Esophagus (tissue), 2 donors: ENCODE measurements around the gene EPHB1. TPM values are rescaled to one million over a fixed set of nuclear protein-coding genes. Genes with fewer than 3 reads are reported as not detected.

Experiments
- H3K27ac ChIP-seq, 2 donors: one replicate each; pipeline ENCODE4 v1.5.1; 2013; ENCODE audit warnings: low read depth in 2 of 2, mild to moderate bottlenecking in 2 of 2, inconsistent platforms in 1 of 2, low read length in 1 of 2, moderate library complexity in 1 of 2
- H3K27me3 ChIP-seq, 2 donors: one replicate each; pipeline ENCODE4 v1.6.1; 2013; ENCODE audit warnings: low read length in 2 of 2, control low read depth in 1 of 2, mild to moderate bottlenecking in 1 of 2; ENCODE audit not compliant: insufficient read depth in 2 of 2, control insufficient read depth in 1 of 2
- H3K36me3 ChIP-seq, 2 donors: one replicate each; pipeline ENCODE4 v1.6.1; 2013; ENCODE audit warnings: low read length in 1 of 2; ENCODE audit not compliant: control insufficient read depth in 2 of 2, insufficient read depth in 2 of 2
- H3K4me1 ChIP-seq, 2 donors: one replicate each; pipeline ENCODE4 v1.6.1; 2013; ENCODE audit warnings: low read length in 1 of 2; ENCODE audit not compliant: control insufficient read depth in 2 of 2, insufficient read depth in 2 of 2
- H3K4me3 ChIP-seq, 2 donors: one replicate each; pipeline ENCODE4 v1.5.1; 2013; ENCODE audit warnings: low read length in 2 of 2, mild to moderate bottlenecking in 2 of 2, low read depth in 1 of 2, moderate library complexity in 1 of 2
- H3K9me3 ChIP-seq, 2 donors: one replicate each; pipeline ENCODE4 v1.6.1; 2013; ENCODE audit warnings: mild to moderate bottlenecking in 2 of 2, low read depth in 1 of 2, low read length in 1 of 2, moderate library complexity in 1 of 2; ENCODE audit not compliant: control insufficient read depth in 2 of 2, insufficient read depth in 1 of 2
- WGBS, 2 donors: extraction: QIAGEN DNeasy Blood & Tissue Kit; methylation state at CpG; one replicate each; pipeline ENCODE4 v1.1.7; 2013; 5-methylcytosine and 5-hydroxymethylcytosine counted together
- polyA plus RNA-seq, 2 donors: library from polyadenylated mRNA; stranded (reverse); fragments of 200-250 nt; gene quantifications; one replicate each; pipeline ENCODE4 v1.2.3, GENCODE V29; 2013
- donor health status: healthy with polysubstance abuse.
- donor health status: Bipolar disorder and iron deficiency.

Gene EPHB1
- polyA plus RNA-seq, 2 donors: 0.04 to 0.38 TPM

- H3K4me3 ChIP-seq: no peak overlapping the region
- no peak overlapping the region for H3K27ac ChIP-seq
- 87 to 88% methylated on average over 2 of the region's 2 CpGs for WGBS, 2 donors
- H3K36me3 ChIP-seq: no peaks in the 10 kb centered on the region
- H3K27me3 ChIP-seq: no peaks in the 10 kb centered on the region
- no peaks in the 10 kb centered on the region for H3K9me3 ChIP-seq
- peaks cover 0 to 2% of the 10 kb centered on the region in 2 donors for H3K4me1 ChIP-seq
These were observed 295.1 kb downstream of the EPHB1 start for GRCh38 chr3:135090020-135090717.

- H3K4me3 ChIP-seq: no peak overlapping the region
- H3K4me1 ChIP-seq: peaks cover 0 to 2% of the 10 kb centered on the region in 2 donors
- H3K27ac ChIP-seq: no peak overlapping the region
- H3K27me3 ChIP-seq: no peaks in the 10 kb centered on the region
- 66 to 69% methylated on average over 5 of the region's 5 CpGs for WGBS, 2 donors
- H3K9me3 ChIP-seq: no peaks in the 10 kb centered on the region
- H3K36me3 ChIP-seq: no peaks in the 10 kb centered on the region
These were observed 296.9 kb downstream of the EPHB1 start for GRCh38 chr3:135091946-135092345.

- peaks cover 0 to 3% of the 10 kb centered on the region in 2 donors for H3K9me3 ChIP-seq
- no peaks in the 10 kb centered on the region for H3K36me3 ChIP-seq
- 89 to 90% methylated on average over 4 of the region's 4 CpGs for WGBS, 2 donors
- H3K27me3 ChIP-seq: no peaks in the 10 kb centered on the region
- H3K4me1 ChIP-seq: peaks cover 0 to 2% of the 10 kb centered on the region in 2 donors
- H3K27ac ChIP-seq: no peak overlapping the region
- no peak overlapping the region for H3K4me3 ChIP-seq
These were observed 298.1 kb downstream of the EPHB1 start for GRCh38 chr3:135093121-135093520.

GRCh38 chr3:135097276-135097946 lies 302.4 kb downstream of the EPHB1 start:
- H3K9me3 ChIP-seq: peaks cover 0 to 3% of the 10 kb centered on the region in 2 donors
- H3K4me1 ChIP-seq: peaks cover 0 to 2% of the 10 kb centered on the region in 2 donors
- no peak overlapping the region for H3K27ac ChIP-seq
- WGBS, 2 donors: 82 to 84% methylated on average over 5 of the region's 5 CpGs
- H3K27me3 ChIP-seq: no peaks in the 10 kb centered on the region
- H3K4me3 ChIP-seq: no peak overlapping the region
- H3K36me3 ChIP-seq: no peaks in the 10 kb centered on the region

- Histone ChIP-seq H3K36me3 (no peaks in the 10 kb centered on the region), H3K4me1 (no peaks in the 10 kb centered on the region), H3K9me3 (peaks cover 0 to 3% of the 10 kb centered on the region in 2 donors), H3K27ac (no peak overlapping the region), H3K27me3 (no peaks in the 10 kb centered on the region), H3K4me3 (no peak overlapping the region)
- 65 to 76% methylated on average over 5 of the region's 5 CpGs for WGBS, 2 donors
These were observed 304.8 kb downstream of the EPHB1 start for GRCh38 chr3:135099734-135100355.

GRCh38 chr3:135100366-135100765 lies 305.3 kb downstream of the EPHB1 start:
- Histone ChIP-seq H3K27me3 (no peaks in the 10 kb centered on the region), H3K27ac (no peak overlapping the region), H3K36me3 (no peaks in the 10 kb centered on the region), H3K4me3 (no peak overlapping the region), H3K4me1 (no peaks in the 10 kb centered on the region), H3K9me3 (peaks cover 0 to 3% of the 10 kb centered on the region in 2 donors)
- 51 to 56% methylated on average over 2 of the region's 2 CpGs for WGBS, 2 donors

GRCh38 chr3:135103917-135104316 lies 308.9 kb downstream of the EPHB1 start:
- H3K9me3 ChIP-seq: no peaks in the 10 kb centered on the region
- no peaks in the 10 kb centered on the region for H3K4me1 ChIP-seq
- WGBS, 2 donors: 45 to 58% methylated on average over 3 of the region's 3 CpGs
- no peaks in the 10 kb centered on the region for H3K27me3 ChIP-seq
- H3K27ac ChIP-seq: no peak overlapping the region
- no peak overlapping the region for H3K4me3 ChIP-seq
- H3K36me3 ChIP-seq: no peaks in the 10 kb centered on the region

- WGBS, 2 donors: 41 to 50% methylated on average over 8 of the region's 8 CpGs
- no peaks in the 10 kb centered on the region for H3K27me3 ChIP-seq
- H3K27ac ChIP-seq: no peak overlapping the region
- no peaks in the 10 kb centered on the region for H3K4me1 ChIP-seq
- no peaks in the 10 kb centered on the region for H3K9me3 ChIP-seq
- no peak overlapping the region for H3K4me3 ChIP-seq
- no peaks in the 10 kb centered on the region for H3K36me3 ChIP-seq
These were observed 311.4 kb downstream of the EPHB1 start for GRCh38 chr3:135106445-135106844.

- no peaks in the 10 kb centered on the region for H3K4me1 ChIP-seq
- H3K27me3 ChIP-seq: no peaks in the 10 kb centered on the region
- H3K4me3 ChIP-seq: no peak overlapping the region
- no peaks in the 10 kb centered on the region for H3K36me3 ChIP-seq
- no peaks in the 10 kb centered on the region for H3K9me3 ChIP-seq
- 83% methylated on average over 2 of the region's 2 CpGs for WGBS, 2 donors
- no peak overlapping the region for H3K27ac ChIP-seq
These were observed 312.0 kb downstream of the EPHB1 start for GRCh38 chr3:135107043-135107442.
